Activated effector memory CD4-positive, alpha-beta T cell treated with Interleukin-2 at 50 U/mL for 16 hours (primary cell): Measurements from ENCODE around the gene XKR3.
"Not testable (repeated sequence)": the region's sequence is repeated elsewhere in the genome, so short reads cannot be mapped to it uniquely, and the experiment has no call there.

ENCODE experiments used
- DNase-seq: peaks from one replicate; pipeline ENCODE4 v3.0.0-alpha.2; 2020

The XKR3 gene

GRCh38 chr22:16803255-16803917 is 21.8 kb downstream of the XKR3 start:
- no peak for DNase-seq

GRCh38 chr22:16801571-16801970 is 23.6 kb downstream of the XKR3 start:
- DNase-seq, result no peak

GRCh38 chr22:16801088-16801487 is 24.1 kb downstream of the XKR3 start:
- no peak for DNase-seq

GRCh38 chr22:16800358-16800757 is 24.9 kb downstream of the XKR3 start:
- DNase-seq, result no peak

- not testable (repeated sequence) for DNase-seq
These were observed 29.7 kb downstream of the XKR3 start for GRCh38 chr22:16795504-16795903.

GRCh38 chr22:16793831-16794230 is 31.4 kb downstream of the XKR3 start:
- no peak for DNase-seq

- DNase-seq, result no peak
These were observed 35.2 kb downstream of the XKR3 start for GRCh38 chr22:16789860-16790493.

GRCh38 chr22:16783930-16784354 is 41.3 kb downstream of the XKR3 start:
- DNase-seq, result no peak

- no peak for DNase-seq
These were observed 41.8 kb downstream of the XKR3 start for GRCh38 chr22:16783453-16783852.

- no peak for DNase-seq
These were observed 43.4 kb downstream of the XKR3 start for GRCh38 chr22:16781764-16782329.

GRCh38 chr22:16781074-16781763 is 44.0 kb downstream of the XKR3 start:
- DNase-seq, result no peak

- no peak for DNase-seq
These were observed 47.8 kb downstream of the XKR3 start for GRCh38 chr22:16777284-16777924.

- no peak for DNase-seq
These were observed 49.1 kb downstream of the XKR3 start for GRCh38 chr22:16776080-16776479.

GRCh38 chr22:16774911-16775500 is 50.2 kb downstream of the XKR3 start:
- DNase-seq, result no peak

- not testable (repeated sequence) for DNase-seq
These were observed 53.6 kb downstream of the XKR3 start for GRCh38 chr22:16771569-16771968.

GRCh38 chr22:16767927-16768326 is 57.3 kb downstream of the XKR3 start:
- not testable (repeated sequence) for DNase-seq

GRCh38 chr22:16762224-16762623 is 63.0 kb downstream of the XKR3 start:
- DNase-seq, result not testable (repeated sequence)

- DNase-seq, result not testable (repeated sequence)
These were observed 64.8 kb downstream of the XKR3 start for GRCh38 chr22:16760416-16760815.

- not testable (repeated sequence) for DNase-seq
These were observed 75.9 kb downstream of the XKR3 start for GRCh38 chr22:16749282-16749681.

GRCh38 chr22:16748160-16748929 is 76.9 kb downstream of the XKR3 start:
- not testable (repeated sequence) for DNase-seq

GRCh38 chr22:16747266-16748159 is 77.7 kb downstream of the XKR3 start:
- DNase-seq, result not testable (repeated sequence)
